SU-DHL-6 (cell line): ENCODE measurements around the gene SNX13.

ENCODE experiments used
- EZH2phosphoT487 ChIP-seq: fragments of 200-600 bp; sonication (generic), shearing (Covaris generic); conservative IDR thresholded peaks from 2 replicates; pipeline ENCODE4 v1.6.1; 2018; ENCODE audit warnings: mild to moderate bottlenecking, antibody characterized with exemption, low read length, moderate library complexity, mixed read lengths
- TF ChIP-seq, protein P1 (sequence below): fragments of 200-600 bp; sonication (generic); IDR thresholded peaks from one replicate; pipeline ENCODE4 v1.5.1; 2017; ENCODE audit warnings: antibody characterized with exemption, mild to moderate bottlenecking, low read length, moderate library complexity; ENCODE audit not compliant: insufficient read depth, poor library complexity, severe bottlenecking

- TF ChIP-seq, protein P1, sequence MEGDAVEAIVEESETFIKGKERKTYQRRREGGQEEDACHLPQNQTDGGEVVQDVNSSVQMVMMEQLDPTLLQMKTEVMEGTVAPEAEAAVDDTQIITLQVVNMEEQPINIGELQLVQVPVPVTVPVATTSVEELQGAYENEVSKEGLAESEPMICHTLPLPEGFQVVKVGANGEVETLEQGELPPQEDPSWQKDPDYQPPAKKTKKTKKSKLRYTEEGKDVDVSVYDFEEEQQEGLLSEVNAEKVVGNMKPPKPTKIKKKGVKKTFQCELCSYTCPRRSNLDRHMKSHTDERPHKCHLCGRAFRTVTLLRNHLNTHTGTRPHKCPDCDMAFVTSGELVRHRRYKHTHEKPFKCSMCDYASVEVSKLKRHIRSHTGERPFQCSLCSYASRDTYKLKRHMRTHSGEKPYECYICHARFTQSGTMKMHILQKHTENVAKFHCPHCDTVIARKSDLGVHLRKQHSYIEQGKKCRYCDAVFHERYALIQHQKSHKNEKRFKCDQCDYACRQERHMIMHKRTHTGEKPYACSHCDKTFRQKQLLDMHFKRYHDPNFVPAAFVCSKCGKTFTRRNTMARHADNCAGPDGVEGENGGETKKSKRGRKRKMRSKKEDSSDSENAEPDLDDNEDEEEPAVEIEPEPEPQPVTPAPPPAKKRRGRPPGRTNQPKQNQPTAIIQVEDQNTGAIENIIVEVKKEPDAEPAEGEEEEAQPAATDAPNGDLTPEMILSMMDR = no peak
- no peak for TF ChIP-seq EZH2phosphoT487
Observed at GRCh38 chr7:17976952-17977351, 36.7 kb upstream of the SNX13 start.
